CD4-positive, alpha-beta T cell treated with Interleukin-6 at 100 ng/mL for 8 hours (primary cell): Measurements from ENCODE around the gene LSAMP.

Experiments used
- DNase-seq: peaks from one replicate; pipeline ENCODE4 v3.0.0-alpha.2; 2020; ENCODE audit warnings: mixed read lengths, low spot score

LSAMP gene

DNA sequence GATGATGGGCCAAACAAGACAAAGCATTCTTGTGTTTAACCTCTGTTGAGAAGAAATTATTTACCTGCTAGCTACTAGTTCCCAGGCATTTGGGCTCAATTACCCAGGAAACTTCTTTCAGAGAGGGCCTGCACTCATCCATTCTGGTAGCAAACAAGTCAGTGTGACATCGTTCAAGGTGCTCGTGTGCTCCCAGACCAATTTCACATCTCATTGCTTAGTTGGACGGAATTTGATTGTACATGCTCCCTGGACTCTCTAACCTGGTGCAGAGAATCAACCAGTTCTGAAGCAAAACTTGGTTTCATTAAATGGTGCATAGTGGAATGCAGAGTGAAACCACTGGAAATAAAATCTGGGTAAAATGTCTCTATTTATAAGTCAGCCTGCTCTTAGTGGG, 392.7 kb downstream of the LSAMP start:
- DNase-seq: no peak

- no peak for DNase-seq
Measured at GRCh38 chr3:116051586-116051985, 393.7 kb downstream of the LSAMP start.

DNA sequence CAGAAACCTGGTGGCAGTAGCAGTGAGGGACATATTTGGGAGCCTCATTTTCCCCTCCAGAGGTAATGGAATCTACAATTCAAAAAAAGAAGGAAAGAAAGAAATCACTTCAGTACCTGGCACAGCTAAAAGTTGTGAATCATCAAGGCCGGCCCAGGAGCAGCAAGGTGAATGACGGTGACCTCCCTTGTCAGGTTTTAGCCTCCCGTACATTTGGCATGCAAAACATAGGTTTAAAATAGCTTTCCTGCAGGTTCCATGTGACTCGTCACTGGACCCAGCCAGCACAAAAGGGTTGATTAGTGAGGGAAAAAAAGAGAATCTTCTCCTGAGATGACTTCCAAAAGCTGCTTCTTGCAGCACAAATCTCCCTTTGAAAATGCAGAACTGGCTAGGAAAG, 394.2 kb downstream of the LSAMP start:
- no peak for DNase-seq

DNA sequence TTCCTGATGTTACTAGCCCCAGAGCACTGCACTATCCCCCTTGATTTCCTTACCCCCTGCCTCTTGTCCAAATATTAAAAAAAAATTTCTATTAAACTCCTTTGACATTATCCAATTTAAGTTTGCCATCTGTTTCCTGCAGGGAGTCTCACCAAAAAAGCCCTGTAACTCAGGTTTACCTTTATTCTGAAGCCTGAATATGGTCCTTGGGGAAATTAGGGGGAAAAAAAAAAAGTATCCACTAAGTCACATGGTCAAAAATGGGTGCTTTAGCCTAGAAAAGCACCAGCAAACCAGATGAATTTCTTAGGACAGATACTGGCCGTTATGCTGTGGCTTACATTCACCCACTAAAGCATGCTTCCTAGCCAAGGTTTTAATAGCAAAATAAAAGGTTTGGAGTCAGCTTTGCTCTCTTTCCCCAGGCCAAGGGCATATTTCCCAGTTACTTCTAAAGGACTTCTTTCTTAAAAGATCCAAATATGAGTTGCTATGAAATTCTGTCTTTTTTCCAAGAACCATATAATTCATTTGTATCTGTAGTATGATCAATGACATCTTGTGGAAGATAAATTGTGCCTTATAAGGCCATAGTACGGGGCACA, 394.9 kb downstream of the LSAMP start:
- DNase-seq: no peak

DNA sequence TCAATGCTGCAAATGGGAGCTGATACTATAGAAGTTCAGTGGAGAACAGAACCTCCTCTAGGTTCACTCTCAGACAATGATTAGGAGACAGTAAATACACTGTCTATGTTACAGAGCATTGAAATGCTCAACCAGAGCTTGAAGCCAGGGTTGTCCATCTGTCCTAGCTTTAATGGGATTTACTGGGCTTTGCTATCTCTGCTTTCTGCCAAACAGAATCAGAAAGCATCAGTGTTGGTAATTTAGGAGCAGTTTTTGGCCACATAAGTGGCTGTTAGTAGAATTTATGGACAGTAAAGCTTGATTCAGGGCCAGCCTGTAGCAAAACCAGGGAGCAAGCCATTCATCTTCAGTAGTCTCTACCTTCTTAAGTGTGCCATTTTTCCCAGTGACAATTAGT, 396.3 kb downstream of the LSAMP start:
- no peak for DNase-seq

DNA sequence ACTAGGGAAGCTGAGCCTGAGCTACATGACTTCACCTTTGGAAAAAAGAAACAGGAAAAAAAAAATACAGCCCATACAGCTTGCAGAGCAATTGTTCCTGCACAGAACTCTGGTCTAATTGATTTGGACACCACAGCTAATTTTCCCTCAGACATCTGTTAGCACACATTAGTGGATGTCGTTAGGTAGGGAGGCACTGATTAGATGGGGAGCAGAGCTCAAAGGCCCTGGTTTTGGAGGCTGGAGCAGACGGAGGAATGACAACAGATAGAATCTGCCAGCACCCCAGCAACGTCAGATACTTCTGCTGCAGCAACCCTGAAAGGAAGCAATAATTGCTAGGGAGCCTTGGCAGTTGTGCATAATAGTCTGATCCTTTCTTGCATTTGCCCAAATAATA, 398.9 kb downstream of the LSAMP start:
- DNase-seq: no peak

DNA sequence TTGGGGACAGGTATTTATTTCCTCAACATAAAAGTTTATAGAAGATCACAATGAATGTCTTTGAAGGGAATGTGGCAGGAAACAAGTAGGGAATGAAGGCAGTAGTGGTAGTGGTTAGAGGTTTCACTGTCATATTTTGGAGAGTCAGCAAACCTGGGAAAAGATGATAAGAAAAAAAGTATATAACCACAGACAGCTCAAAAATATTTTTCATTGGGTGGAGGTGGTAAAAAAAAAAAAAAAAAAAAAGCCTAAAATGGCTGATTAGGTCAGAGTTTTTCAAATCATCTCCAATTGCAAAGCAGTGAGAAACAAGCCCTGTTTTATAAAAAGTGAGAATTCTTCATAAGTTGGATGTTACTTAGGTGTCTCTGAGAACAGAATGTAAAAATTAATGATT, 400.0 kb downstream of the LSAMP start:
- no peak for DNase-seq

DNA sequence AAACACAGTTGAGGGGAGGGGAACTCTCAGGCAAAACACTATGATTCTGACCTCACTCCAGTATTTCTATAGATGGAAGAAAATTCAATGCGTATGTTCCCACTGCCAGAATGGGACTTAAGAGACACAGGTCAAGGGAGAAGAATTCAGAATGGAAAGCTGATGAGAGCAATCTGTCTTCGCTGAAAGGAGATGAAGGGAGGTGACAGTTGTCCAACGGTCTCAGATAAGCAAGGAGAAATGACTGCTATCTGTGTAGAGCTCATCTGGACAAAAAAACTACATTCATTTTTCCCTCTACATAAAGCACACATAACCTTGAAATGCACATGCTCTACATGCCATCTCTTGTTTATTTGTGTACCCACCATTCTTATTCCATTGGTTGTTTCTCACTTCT, 405.1 kb downstream of the LSAMP start:
- no peak for DNase-seq

- no peak for DNase-seq
Measured at GRCh38 chr3:116039651-116039985, 405.7 kb downstream of the LSAMP start.

GRCh38 chr3:116038968-116039650, 406.2 kb downstream of the LSAMP start:
- no peak for DNase-seq

DNA sequence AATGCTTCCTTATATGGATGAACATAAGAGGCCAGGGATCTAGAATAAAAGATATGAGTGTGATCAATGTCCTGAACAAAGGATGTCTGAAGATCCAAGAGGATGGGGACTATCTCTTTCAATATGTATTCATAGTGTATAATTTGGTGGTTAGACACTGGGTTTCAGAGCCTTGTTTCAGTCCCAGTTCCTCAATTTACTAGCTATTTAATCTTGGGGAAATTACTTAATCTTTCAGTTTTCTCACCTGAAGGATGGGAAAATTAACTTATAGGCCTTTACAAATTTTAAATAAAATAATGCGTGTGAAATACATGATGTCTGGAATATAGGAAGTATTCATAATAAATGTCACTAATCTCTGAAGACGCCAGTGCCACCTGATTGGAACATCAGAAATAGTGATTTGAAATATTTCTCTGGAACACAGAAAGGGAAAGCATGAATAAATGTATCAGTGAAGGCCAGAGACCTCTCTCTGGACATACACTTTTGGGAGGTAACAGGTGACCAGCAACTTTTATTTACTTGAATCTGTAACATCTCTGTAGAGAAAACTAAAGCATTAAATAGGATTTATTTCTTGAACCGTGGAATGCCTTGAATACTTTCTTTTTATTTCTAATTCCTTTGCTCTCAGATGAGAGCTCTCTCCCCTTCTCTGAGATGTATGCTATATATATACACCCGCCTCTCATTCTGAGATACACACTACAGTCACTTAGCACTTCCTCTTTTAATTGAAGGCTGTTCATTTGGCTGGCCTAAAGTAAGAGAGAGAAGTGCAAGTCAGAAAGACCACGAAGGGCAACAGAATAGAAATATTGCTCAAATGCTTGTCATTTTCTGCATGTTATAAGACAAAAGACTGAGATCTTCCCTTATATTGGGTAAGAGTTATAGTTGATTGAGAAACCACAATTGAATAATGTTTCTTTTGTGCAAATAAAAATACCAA, 407.1 kb downstream of the LSAMP start:
- DNase-seq: no peak

- no peak for DNase-seq
Measured at GRCh38 chr3:116035429-116035828, 409.9 kb downstream of the LSAMP start.

GRCh38 chr3:116034794-116035193, 410.5 kb downstream of the LSAMP start:
- no peak for DNase-seq

GRCh38 chr3:116034086-116034485, 411.2 kb downstream of the LSAMP start:
- no peak for DNase-seq

DNA sequence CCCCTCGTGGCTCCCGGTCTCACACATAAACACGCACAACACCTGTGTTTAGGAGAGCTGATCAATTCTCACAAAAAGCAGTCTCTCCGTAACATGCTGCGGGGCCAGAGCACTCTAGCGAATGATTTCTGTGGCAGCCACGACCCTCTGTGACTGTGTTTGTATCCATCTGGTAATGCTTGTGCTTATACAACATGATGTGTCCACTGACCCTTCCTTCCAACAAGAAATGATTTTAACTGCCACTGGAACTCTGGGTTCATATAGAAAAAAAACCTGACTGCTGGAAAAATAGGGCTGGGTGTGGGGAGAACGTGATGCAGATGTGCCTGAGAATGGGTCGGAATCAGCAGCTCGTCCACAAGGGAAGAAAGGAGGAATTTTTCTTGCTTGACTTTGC, 411.8 kb downstream of the LSAMP start:
- no peak for DNase-seq

DNA sequence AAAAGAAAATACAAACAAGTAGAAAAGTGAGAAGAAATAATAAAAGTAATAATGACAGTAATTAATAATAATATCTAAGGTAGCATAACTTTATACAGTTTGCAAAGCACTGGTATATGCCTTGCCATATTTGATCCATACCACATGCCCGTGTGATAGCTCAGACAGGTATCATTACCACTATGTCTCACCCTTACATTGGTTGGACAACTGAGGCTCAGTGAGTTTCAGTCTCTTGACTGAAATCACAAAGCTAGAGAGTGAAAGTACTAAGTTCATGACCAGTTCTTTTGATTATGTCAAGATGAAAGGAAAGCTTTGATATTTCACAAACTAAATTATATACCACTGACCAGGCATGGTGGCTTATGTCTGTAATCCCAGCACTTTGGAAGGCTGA, 413.1 kb downstream of the LSAMP start:
- DNase-seq: no peak

- DNase-seq: no peak
Measured at GRCh38 chr3:116030131-116030850, 415.0 kb downstream of the LSAMP start.

DNA sequence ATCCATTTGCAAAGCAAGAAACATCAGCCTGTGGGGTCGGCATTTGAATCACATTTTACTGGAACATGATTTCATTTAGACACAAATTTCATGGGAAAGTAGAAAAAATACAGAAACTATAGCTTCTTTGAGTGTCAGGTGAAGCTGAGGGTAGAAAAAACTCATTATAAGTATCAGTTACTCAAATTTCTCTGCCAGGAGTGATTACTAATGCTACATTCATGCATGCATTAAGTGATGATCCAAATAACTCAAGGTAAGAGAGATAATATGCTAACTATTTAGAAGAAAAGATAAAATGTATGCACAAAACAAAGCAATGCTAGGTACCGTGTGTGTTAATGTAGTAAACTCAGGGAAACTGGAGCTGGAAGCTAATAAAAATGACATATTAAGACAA, 416.0 kb downstream of the LSAMP start:
- no peak for DNase-seq

- no peak for DNase-seq
Measured at GRCh38 chr3:116028157-116028556, 417.1 kb downstream of the LSAMP start.

DNA sequence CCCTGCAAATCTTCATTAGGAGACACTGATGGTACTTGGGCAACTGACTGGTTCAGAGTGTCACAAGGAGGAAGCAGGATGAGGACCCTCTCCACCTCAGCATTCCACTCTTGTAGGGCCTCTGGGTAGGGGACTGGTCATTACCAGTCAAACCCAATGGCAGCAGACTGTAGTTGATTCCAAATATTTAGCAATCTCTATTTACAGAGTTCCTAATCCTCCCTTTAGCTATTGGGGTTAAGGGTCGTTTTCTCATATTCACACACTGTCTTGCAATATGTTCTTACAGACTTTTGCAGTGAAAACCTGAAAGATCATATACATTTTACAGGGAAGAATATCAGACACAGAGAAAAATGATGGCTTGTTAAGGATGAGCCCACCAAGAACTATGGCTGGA, 424.3 kb downstream of the LSAMP start:
- DNase-seq: no peak

DNA sequence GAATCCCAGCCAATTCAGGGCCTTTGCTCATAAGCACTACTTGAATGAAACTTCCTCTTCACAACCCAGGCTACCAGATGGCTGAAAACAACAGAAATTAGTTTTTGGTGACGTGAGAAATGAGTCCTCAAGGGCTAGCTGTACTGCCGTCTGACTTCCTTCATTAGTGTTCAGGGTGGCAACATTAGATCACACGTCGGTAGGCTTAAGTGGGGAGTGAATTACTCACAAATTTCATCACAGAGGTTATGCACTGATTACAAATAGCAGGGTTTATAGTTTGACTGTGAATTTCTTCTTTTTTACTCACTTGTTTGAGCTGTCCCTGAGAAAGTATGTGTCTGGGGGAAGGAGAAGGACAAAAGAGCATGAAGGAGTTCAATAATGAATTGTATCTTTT, 424.8 kb downstream of the LSAMP start:
- no peak for DNase-seq

DNA sequence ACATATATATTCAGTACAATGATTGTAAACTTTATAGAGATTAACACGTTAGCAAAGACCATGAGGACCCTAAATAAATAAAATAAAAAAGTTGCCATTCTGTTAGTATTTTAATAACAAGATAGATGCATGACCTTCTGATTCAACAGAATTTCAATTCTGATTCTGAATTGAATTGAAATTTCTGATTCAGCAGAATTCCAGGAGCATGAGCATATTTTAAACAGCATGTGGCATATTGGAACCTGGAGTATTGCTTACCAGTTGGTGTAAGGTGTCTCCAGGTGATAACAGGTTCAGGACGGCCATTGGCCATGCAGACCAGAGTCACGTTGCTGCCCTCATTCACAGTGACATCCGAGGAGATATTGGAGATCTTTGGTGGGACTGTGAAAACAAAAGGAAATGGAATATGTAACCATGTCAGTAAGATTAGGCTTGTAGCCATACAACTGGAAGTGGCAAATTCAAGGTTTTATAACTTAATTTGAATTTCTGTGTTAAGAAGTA, 426.0 kb downstream of the LSAMP start:
- no peak for DNase-seq
